HepG2 (cell line): ENCODE data around the gene GRK5. TPM values are rescaled to one million over a fixed set of nuclear protein-coding genes. Genes with fewer than 3 reads are reported as not detected.

Source experiments
- AGO2 ChIP-seq: fragments of 200-400 bp; formaldehyde crosslinking; optimal IDR thresholded peaks from 2 replicates; pipeline ENCODE3; 2017; ENCODE audit warnings: mild to moderate bottlenecking, low read depth, low read length, moderate library complexity
- GABPB1 ChIP-seq: IDR thresholded peaks from 2 replicates; pipeline ENCODE4 v1.6.1; 2016; ENCODE audit warnings: mild to moderate bottlenecking, missing genetic modification reagents, moderate library complexity, missing compliant biosample characterization
- HMG20B ChIP-seq: conservative IDR thresholded peaks from 2 replicates; pipeline ENCODE4 v1.6.1; 2016; ENCODE audit warnings: missing genetic modification reagents, missing compliant biosample characterization
- KDM3A ChIP-seq: IDR thresholded peaks from 2 replicates; pipeline ENCODE4 v1.6.1; 2018; ENCODE audit warnings: low read depth, missing compliant biosample characterization
- NCOR1 ChIP-seq: fragments of 200-600 bp; sonication (generic); IDR thresholded peaks from 2 replicates; pipeline ENCODE4 v1.7.0; 2017; ENCODE audit warnings: antibody characterized with exemption, low read length, borderline replicate concordance
- POLR2G ChIP-seq: fragments of 200-400 bp; formaldehyde crosslinking; IDR thresholded peaks from 2 replicates; pipeline ENCODE4 v1.6.1; 2018; ENCODE audit warnings: mild to moderate bottlenecking, low read depth, low read length, moderate library complexity
- SIX1 ChIP-seq: sonication (generic); formaldehyde crosslinking; IDR thresholded peaks from 2 replicates; pipeline ENCODE4 v1.4.0; 2020; ENCODE audit warnings: missing genetic modification reagents, borderline replicate concordance
- SMAD1 ChIP-seq: sonication (generic); formaldehyde crosslinking; IDR thresholded peaks from 2 replicates; pipeline ENCODE4 v1.4.0; 2020; ENCODE audit warnings: missing genetic modification reagents, low read depth, mild to moderate bottlenecking, borderline replicate concordance
- SNAPC2 ChIP-seq: sonication (generic); formaldehyde crosslinking; IDR thresholded peaks from 2 replicates; pipeline ENCODE4 v1.8.1; 2022; ENCODE audit warnings: mild to moderate bottlenecking, missing genetic modification reagents
- ZBTB2 ChIP-seq: sonication (generic); formaldehyde crosslinking; IDR thresholded peaks from 2 replicates; pipeline ENCODE4 v1.8.0; 2022; ENCODE audit warnings: low read depth, missing genetic modification reagents
- ZIK1 ChIP-seq: sonication (generic); formaldehyde crosslinking; IDR thresholded peaks from 2 replicates; pipeline ENCODE4 v1.5.0; 2020; ENCODE audit warnings: mild to moderate bottlenecking, low read depth, missing genetic modification reagents, borderline replicate concordance
- ZNF253 ChIP-seq: sonication (generic); formaldehyde crosslinking; IDR thresholded peaks from 2 replicates; pipeline ENCODE4 v1.8.0; 2022; ENCODE audit warnings: mild to moderate bottlenecking, missing genetic modification reagents, borderline replicate concordance
- ZNF747 ChIP-seq: sonication (generic); formaldehyde crosslinking; IDR thresholded peaks from 2 replicates; pipeline ENCODE4 v1.8.1; 2023; ENCODE audit warnings: missing genetic modification reagents, mild to moderate bottlenecking, borderline replicate concordance
- ZNF773 ChIP-seq: sonication (generic); formaldehyde crosslinking; IDR thresholded peaks from 2 replicates; pipeline ENCODE4 v1.4.0; 2020; ENCODE audit warnings: missing genetic modification reagents, borderline replicate concordance
- polyA plus RNA-seq, 8 experiments: library from polyadenylated mRNA; depleted of rRNA in 3 of 8; stranded (reverse) in 7 of 8; unstranded in 1 of 8; fragments of >200 nt; fragmentation: Illumina TruSeq in 4 of 8; extraction: Trizol in 4 of 8; gene quantifications; 2 replicates each; pipeline versions ENCODE4 v1.2.1 to v1.2.3, GENCODE V29; 2011 to 2016; ENCODE audit warnings: low read depth in 4 of 8, missing spikeins in 1 of 8, mixed read lengths in 1 of 8; ENCODE audit not compliant: insufficient read depth in 1 of 8
- total RNA-seq, 5 experiments: library from RNA; depleted of rRNA; stranded (reverse); fragments of >200 nt; fragmentation: Illumina TruSeq; extraction: Trizol; gene quantifications; 2 replicates each; pipeline ENCODE4 v1.2.3, GENCODE V29; 2016; ENCODE audit warnings: low read depth in 1 of 5
- TF ChIP-seq, protein P1 (sequence below): sonication (generic); formaldehyde crosslinking; IDR thresholded peaks from 2 replicates; pipeline ENCODE4 v1.5.0; 2020; ENCODE audit warnings: mild to moderate bottlenecking, missing genetic modification reagents
- TF ChIP-seq, protein P2 (sequence below): sonication (generic); formaldehyde crosslinking; IDR thresholded peaks from 2 replicates; pipeline ENCODE4 v1.4.0; 2020; ENCODE audit warnings: mild to moderate bottlenecking, missing genetic modification reagents
- TF ChIP-seq, protein P3 (sequence below): sonication (generic); formaldehyde crosslinking; IDR thresholded peaks from 2 replicates; pipeline ENCODE4 v1.4.0; 2020; ENCODE audit warnings: missing genetic modification reagents

The GRK5 gene
- total and polyA plus RNA-seq, 2 of the 13 experiments (the other 11 are each of a cell fraction or from before 2014, with no cell fraction given): 10.4 to 12.6 TPM

DNA sequence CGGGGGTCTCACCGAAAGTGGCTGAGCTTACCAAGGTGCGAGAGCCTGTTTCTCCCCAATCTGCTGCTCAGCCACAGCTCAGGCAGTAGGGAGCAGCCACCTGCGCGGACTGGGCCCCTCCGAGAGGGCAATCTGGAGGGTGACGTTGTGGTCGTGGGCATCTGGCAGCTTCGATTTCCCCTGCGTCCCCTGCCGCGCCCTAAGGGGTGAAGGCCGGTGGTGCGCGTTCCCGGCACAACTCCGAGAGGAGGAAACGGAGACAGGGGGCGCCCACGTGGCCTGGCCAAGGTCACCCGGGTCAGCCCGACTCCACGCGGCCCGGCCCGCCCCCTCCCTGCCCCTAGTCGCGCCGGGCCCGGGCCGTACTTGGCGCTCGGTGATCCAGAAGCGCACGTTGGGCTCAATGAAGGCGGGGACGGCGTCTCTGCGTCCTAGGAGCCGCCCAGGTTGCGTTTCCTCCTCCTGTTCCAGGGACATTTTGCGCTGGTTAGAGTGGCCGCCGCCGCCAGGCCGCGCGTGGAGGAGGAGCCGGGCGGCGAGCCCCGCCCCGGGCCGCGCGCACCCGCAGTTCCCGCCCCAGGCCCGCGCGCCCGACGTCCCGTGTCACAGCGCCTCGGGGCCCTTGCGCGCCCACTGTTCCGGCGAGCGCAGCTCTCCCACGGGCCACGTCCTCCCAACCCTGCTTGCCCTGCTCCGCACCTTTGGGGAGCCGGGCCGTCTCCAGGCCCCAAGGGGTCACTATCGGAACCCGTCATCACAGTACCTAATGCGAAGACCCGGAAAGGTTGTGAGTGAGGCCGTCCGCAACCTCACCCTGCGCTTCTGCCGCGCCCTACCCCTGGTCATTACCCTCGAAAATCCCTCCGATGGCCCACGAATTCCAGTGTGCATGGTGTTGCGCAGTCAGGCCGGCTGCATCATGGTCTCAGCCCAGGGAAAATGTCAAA is 41.9 kb upstream of the GRK5 start, which contains the start of gene SFXN4 (continued):
- no peak for TF ChIP-seq ZBTB2
- 0 out of 2 replicates have a peak, but pooled peaks have one; percentile 51 for TF ChIP-seq HMG20B (CRISPR knock-in tag)
- peak; percentile 81; the same call in 1 of the 2 replicates for TF ChIP-seq GABPB1 (CRISPR knock-in tag)
- peak; percentile 76; the same call in 1 of the 2 replicates for TF ChIP-seq ZNF747 (CRISPR knock-in tag)
- TF ChIP-seq SIX1 (CRISPR knock-in tag): peak; percentile 43; the same call in 1 of the 2 replicates
- 0 out of 2 replicates have a peak, but pooled peaks have one; percentile 43 for TF ChIP-seq SMAD1 (CRISPR knock-in tag)
- TF ChIP-seq POLR2G: peak; percentile 87
- no peak for TF ChIP-seq ZNF253 (CRISPR knock-in tag)
- TF ChIP-seq AGO2: peak; percentile 81
- peak; percentile 29; the same call in 1 of the 2 replicates for TF ChIP-seq NCOR1
- TF ChIP-seq, protein P1, sequence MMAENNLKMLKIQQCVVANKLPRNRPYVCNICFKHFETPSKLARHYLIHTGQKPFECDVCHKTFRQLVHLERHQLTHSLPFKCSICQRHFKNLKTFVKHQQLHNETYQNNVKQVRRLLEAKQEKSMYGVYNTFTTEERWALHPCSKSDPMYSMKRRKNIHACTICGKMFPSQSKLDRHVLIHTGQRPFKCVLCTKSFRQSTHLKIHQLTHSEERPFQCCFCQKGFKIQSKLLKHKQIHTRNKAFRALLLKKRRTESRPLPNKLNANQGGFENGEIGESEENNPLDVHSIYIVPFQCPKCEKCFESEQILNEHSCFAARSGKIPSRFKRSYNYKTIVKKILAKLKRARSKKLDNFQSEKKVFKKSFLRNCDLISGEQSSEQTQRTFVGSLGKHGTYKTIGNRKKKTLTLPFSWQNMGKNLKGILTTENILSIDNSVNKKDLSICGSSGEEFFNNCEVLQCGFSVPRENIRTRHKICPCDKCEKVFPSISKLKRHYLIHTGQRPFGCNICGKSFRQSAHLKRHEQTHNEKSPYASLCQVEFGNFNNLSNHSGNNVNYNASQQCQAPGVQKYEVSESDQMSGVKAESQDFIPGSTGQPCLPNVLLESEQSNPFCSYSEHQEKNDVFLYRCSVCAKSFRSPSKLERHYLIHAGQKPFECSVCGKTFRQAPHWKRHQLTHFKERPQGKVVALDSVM: peak; percentile 45
- TF ChIP-seq, protein P2, sequence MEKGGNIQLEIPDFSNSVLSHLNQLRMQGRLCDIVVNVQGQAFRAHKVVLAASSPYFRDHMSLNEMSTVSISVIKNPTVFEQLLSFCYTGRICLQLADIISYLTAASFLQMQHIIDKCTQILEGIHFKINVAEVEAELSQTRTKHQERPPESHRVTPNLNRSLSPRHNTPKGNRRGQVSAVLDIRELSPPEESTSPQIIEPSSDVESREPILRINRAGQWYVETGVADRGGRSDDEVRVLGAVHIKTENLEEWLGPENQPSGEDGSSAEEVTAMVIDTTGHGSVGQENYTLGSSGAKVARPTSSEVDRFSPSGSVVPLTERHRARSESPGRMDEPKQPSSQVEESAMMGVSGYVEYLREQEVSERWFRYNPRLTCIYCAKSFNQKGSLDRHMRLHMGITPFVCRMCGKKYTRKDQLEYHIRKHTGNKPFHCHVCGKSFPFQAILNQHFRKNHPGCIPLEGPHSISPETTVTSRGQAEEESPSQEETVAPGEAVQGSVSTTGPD (CRISPR knock-in tag): no peak
- TF ChIP-seq KDM3A (CRISPR knock-in tag): 0 out of 2 replicates have a peak, but pooled peaks have one; percentile 34
- TF ChIP-seq ZNF773 (CRISPR knock-in tag): no peak
- TF ChIP-seq ZIK1 (CRISPR knock-in tag): peak; percentile 38
- TF ChIP-seq SNAPC2 (CRISPR knock-in tag): 0 out of 2 replicates have a peak, but pooled peaks have one; percentile 26
- TF ChIP-seq, protein P3, sequence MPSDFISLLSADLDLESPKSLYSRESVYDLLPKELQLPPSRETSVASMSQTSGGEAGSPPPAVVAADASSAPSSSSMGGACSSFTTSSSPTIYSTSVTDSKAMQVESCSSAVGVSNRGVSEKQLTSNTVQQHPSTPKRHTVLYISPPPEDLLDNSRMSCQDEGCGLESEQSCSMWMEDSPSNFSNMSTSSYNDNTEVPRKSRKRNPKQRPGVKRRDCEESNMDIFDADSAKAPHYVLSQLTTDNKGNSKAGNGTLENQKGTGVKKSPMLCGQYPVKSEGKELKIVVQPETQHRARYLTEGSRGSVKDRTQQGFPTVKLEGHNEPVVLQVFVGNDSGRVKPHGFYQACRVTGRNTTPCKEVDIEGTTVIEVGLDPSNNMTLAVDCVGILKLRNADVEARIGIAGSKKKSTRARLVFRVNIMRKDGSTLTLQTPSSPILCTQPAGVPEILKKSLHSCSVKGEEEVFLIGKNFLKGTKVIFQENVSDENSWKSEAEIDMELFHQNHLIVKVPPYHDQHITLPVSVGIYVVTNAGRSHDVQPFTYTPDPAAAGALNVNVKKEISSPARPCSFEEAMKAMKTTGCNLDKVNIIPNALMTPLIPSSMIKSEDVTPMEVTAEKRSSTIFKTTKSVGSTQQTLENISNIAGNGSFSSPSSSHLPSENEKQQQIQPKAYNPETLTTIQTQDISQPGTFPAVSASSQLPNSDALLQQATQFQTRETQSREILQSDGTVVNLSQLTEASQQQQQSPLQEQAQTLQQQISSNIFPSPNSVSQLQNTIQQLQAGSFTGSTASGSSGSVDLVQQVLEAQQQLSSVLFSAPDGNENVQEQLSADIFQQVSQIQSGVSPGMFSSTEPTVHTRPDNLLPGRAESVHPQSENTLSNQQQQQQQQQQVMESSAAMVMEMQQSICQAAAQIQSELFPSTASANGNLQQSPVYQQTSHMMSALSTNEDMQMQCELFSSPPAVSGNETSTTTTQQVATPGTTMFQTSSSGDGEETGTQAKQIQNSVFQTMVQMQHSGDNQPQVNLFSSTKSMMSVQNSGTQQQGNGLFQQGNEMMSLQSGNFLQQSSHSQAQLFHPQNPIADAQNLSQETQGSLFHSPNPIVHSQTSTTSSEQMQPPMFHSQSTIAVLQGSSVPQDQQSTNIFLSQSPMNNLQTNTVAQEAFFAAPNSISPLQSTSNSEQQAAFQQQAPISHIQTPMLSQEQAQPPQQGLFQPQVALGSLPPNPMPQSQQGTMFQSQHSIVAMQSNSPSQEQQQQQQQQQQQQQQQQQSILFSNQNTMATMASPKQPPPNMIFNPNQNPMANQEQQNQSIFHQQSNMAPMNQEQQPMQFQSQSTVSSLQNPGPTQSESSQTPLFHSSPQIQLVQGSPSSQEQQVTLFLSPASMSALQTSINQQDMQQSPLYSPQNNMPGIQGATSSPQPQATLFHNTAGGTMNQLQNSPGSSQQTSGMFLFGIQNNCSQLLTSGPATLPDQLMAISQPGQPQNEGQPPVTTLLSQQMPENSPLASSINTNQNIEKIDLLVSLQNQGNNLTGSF (CRISPR knock-in tag): peak; percentile 41; the same call in 1 of the 2 replicates
